GM18517 (cell line): ENCODE data around the gene PAGE2B.
"Not testable (repeated sequence)": the region's sequence is repeated elsewhere in the genome, so short reads cannot be mapped to it uniquely, and the experiment has no call there.

Experiments used
- ATAC-seq: cut with Tn5 transposase; IDR thresholded peaks from one replicate; pipeline ENCODE4 v1.9.1; 2021; ENCODE audit warnings: mild to moderate bottlenecking, moderate library complexity; ENCODE audit not compliant: unreplicated experiment

Gene PAGE2B

GRCh38 chrX:55107911-55108310 is 33.1 kb downstream of the PAGE2B start:
- no peak for ATAC-seq

- no peak for ATAC-seq
Observed at GRCh38 chrX:55109306-55109705, 34.5 kb downstream of the PAGE2B start.

- ATAC-seq: no peak
Observed at GRCh38 chrX:55111578-55112254, 36.9 kb downstream of the PAGE2B start.

GRCh38 chrX:55116589-55116988 is 41.8 kb downstream of the PAGE2B start:
- not testable (repeated sequence) for ATAC-seq

GRCh38 chrX:55118574-55118973 is 43.7 kb downstream of the PAGE2B start:
- no peak for ATAC-seq

- ATAC-seq: no peak
Observed at GRCh38 chrX:55119271-55119670, 44.4 kb downstream of the PAGE2B start.

GRCh38 chrX:55119712-55120111 is 44.9 kb downstream of the PAGE2B start:
- no peak for ATAC-seq

- no peak for ATAC-seq
Observed at GRCh38 chrX:55120761-55121358, 46.0 kb downstream of the PAGE2B start.

- ATAC-seq: no peak
Observed at GRCh38 chrX:55123900-55124299, 49.1 kb downstream of the PAGE2B start.

- ATAC-seq: no peak
Observed at GRCh38 chrX:55127692-55128091, 52.9 kb downstream of the PAGE2B start.
